Osteocyte (in vitro differentiated cells): ENCODE measurements around the gene PRPH. TPM values are rescaled to one million over a fixed set of nuclear protein-coding genes. Genes with fewer than 3 reads are reported as not detected.
"Not testable (repeated sequence)": the region's sequence is repeated elsewhere in the genome, so short reads cannot be mapped to it uniquely, and the experiment has no call there.

Source experiments
- DNase-seq: peaks from one replicate; pipeline ENCODE4 v3.0.0; 2021; ENCODE audit warnings: mixed read lengths; ENCODE audit not compliant: unreplicated experiment; ENCODE audit errors: extremely low spot score
- H3K27ac Mint-ChIP-seq: one replicate; pipeline ENCODE4 v1.8.0; 2021; ENCODE audit warnings: mild to moderate bottlenecking, mixed read lengths; ENCODE audit not compliant: unreplicated experiment
- H3K27me3 Mint-ChIP-seq: one replicate; pipeline ENCODE4 v1.8.0; 2021; ENCODE audit warnings: mixed read lengths; ENCODE audit not compliant: unreplicated experiment
- H3K36me3 Mint-ChIP-seq: one replicate; pipeline ENCODE4 v1.8.0; 2021; ENCODE audit warnings: mixed read lengths; ENCODE audit not compliant: unreplicated experiment
- H3K4me1 Mint-ChIP-seq: one replicate; pipeline ENCODE4 v1.8.0; 2021; ENCODE audit warnings: mixed read lengths; ENCODE audit not compliant: unreplicated experiment
- H3K4me3 Mint-ChIP-seq: one replicate; pipeline ENCODE4 v1.8.0; 2021; ENCODE audit warnings: mild to moderate bottlenecking, moderate library complexity, mixed read lengths; ENCODE audit not compliant: unreplicated experiment
- H3K9me3 Mint-ChIP-seq: one replicate; pipeline ENCODE4 v1.8.0; 2021; ENCODE audit warnings: mixed read lengths; ENCODE audit not compliant: unreplicated experiment
- long read RNA-seq: library from polyadenylated mRNA; unstranded; transcript quantifications from one replicate; pipeline ENCODE4 v2.0.0, GENCODE V29; 2021
- total RNA-seq: library from RNA; stranded (reverse); gene quantifications from 2 replicates; pipeline ENCODE4 v1.2.1, GENCODE V29; 2021
- TF ChIP-seq, protein P1 (sequence below): fragments of 200-600 bp; sonication (generic); IDR thresholded peaks from 2 replicates; pipeline ENCODE4 v1.5.0; 2021; ENCODE audit warnings: antibody characterized with exemption, mild to moderate bottlenecking, moderate library complexity

PRPH gene
- total RNA-seq = not detected in 2 replicates
- long read RNA-seq = 0 reads

DNA sequence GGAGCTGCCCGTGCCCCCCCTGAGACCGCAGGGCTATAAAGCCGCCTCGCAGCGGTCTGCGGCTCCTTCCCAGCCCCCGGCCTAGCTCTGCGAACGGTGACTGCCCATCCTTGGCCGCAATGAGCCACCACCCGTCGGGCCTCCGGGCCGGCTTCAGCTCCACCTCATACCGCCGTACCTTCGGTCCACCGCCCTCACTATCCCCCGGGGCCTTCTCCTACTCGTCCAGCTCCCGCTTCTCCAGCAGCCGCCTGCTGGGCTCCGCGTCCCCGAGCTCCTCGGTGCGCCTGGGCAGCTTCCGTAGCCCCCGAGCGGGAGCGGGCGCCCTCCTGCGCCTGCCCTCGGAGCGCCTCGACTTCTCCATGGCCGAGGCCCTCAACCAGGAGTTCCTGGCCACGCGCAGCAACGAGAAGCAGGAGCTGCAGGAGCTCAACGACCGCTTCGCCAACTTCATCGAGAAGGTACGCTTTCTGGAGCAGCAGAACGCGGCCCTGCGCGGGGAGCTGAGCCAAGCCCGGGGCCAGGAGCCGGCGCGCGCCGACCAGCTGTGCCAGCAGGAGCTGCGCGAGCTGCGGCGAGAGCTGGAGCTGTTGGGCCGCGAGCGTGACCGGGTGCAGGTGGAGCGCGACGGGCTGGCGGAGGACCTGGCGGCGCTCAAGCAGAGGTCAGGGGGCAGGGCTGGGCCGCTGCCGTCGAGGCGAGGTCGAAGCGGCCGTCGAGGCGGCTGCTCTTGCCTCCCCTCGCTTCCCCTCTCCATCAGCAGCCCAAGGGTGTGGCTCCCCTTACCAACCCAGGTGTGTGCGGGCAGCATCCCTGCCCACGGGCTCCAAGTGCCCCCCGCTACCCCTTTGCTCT is at the start of gene PRPH:
Gene PRPH, plus strand, starts transcription at position 66 of the 855 bp plus-strand sequence. Its CDS starts 54 bp downstream, at position 120.
- H3K36me3 Mint-ChIP-seq = peaks cover 2% of the 10 kb centered on the region
- H3K27me3 Mint-ChIP-seq = peaks cover 40% of the 10 kb centered on the region
- no peak for DNase-seq
- no peaks in the 10 kb centered on the region for H3K9me3 Mint-ChIP-seq
- H3K4me3 Mint-ChIP-seq = no peak within 1 kb of the TSS
- peaks cover 12% of the 10 kb centered on the region for H3K4me1 Mint-ChIP-seq
- no peak within 1 kb of the TSS for H3K27ac Mint-ChIP-seq
- TF ChIP-seq, protein P1, sequence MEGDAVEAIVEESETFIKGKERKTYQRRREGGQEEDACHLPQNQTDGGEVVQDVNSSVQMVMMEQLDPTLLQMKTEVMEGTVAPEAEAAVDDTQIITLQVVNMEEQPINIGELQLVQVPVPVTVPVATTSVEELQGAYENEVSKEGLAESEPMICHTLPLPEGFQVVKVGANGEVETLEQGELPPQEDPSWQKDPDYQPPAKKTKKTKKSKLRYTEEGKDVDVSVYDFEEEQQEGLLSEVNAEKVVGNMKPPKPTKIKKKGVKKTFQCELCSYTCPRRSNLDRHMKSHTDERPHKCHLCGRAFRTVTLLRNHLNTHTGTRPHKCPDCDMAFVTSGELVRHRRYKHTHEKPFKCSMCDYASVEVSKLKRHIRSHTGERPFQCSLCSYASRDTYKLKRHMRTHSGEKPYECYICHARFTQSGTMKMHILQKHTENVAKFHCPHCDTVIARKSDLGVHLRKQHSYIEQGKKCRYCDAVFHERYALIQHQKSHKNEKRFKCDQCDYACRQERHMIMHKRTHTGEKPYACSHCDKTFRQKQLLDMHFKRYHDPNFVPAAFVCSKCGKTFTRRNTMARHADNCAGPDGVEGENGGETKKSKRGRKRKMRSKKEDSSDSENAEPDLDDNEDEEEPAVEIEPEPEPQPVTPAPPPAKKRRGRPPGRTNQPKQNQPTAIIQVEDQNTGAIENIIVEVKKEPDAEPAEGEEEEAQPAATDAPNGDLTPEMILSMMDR = no peak

DNA sequence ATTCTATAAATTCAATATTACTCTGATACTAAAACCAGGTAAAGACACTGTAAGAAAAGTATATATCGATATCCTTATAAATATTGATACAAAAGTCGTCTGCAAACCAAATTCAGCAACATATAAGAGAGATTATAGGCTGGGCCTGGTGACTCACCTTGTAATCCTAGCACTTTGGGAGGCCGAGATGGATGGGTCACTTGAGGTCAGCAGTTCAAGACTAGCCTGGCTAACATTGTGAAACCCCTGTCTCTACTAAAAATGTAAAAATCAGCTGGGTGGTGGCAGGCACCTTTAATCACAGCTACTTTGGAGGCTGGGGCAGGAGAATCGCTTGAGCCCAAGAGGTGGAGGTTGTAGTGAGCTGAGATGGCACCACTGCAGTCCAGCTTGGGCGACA is 43.6 kb upstream of the PRPH start:
- Mint-ChIP-seq H3K27ac (no peak overlapping the region), H3K4me1 (peaks cover 15% of the 10 kb centered on the region), H3K27me3 (no peaks in the 10 kb centered on the region), H3K36me3 (no peaks in the 10 kb centered on the region), H3K4me3 (no peak overlapping the region), H3K9me3 (no peaks in the 10 kb centered on the region)
- DNase-seq = no peak
- TF ChIP-seq, protein P1 = no peak

DNA sequence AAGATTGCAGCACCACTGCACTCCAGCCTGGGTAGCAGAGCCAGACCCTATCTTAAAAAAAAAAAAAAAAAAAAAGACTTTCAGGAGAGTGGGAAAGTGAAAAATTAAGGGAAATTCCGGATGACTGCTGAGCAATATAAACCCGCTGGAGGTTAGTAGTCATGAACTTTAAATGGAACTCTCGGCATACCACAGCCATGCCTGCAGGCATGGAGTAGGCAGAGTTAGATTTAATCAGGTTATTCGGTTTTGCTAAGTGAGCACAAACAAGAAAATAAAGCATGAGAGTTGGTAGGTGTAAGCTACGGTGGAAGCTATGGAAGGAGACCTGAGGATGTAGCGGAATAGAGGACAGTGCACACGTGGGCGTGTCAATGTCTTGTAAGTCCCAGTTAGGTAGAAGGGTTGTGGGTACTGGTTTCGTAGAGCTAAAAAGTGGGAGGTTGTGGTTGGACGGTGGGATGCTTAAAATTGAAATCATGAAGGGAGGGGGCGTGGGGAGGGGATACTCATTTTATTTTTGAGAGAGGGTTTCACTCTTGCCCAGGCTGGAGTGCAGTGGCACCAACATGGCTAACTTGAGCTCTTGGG is 41.8 kb upstream of the PRPH start:
- peak overlapping the region; percentile 4 for H3K27ac Mint-ChIP-seq
- no peaks in the 10 kb centered on the region for H3K9me3 Mint-ChIP-seq
- H3K4me1 Mint-ChIP-seq = peaks cover 15% of the 10 kb centered on the region
- H3K27me3 Mint-ChIP-seq = no peaks in the 10 kb centered on the region
- TF ChIP-seq, protein P1 = no peak
- no peak overlapping the region for H3K4me3 Mint-ChIP-seq
- H3K36me3 Mint-ChIP-seq = no peaks in the 10 kb centered on the region
- no peak for DNase-seq

DNA sequence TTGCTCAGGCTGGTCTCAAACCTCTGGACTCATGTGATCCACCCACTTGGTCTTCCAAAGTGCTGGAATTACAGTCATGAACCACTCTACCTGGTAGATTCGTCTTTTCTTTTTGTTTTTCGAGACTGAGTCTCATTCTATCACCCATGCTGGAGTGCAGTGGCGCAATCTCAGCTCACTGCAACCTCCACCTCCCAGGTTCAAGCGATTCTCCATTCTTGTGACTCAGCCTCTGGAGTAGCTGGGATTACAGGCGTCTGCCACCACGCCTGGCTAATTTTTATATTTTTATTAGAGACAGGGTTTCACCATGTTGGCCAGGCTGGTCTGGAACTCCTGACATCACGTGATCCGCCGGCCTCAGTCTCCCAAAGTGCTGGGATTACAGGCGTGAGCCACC is 39.5 kb upstream of the PRPH start:
- H3K27ac Mint-ChIP-seq, H3K27me3 Mint-ChIP-seq, DNase-seq, H3K4me3 Mint-ChIP-seq, H3K9me3 Mint-ChIP-seq, H3K36me3 Mint-ChIP-seq: not testable (repeated sequence)
- peaks cover 23% of the 10 kb centered on the region for H3K4me1 Mint-ChIP-seq

DNA sequence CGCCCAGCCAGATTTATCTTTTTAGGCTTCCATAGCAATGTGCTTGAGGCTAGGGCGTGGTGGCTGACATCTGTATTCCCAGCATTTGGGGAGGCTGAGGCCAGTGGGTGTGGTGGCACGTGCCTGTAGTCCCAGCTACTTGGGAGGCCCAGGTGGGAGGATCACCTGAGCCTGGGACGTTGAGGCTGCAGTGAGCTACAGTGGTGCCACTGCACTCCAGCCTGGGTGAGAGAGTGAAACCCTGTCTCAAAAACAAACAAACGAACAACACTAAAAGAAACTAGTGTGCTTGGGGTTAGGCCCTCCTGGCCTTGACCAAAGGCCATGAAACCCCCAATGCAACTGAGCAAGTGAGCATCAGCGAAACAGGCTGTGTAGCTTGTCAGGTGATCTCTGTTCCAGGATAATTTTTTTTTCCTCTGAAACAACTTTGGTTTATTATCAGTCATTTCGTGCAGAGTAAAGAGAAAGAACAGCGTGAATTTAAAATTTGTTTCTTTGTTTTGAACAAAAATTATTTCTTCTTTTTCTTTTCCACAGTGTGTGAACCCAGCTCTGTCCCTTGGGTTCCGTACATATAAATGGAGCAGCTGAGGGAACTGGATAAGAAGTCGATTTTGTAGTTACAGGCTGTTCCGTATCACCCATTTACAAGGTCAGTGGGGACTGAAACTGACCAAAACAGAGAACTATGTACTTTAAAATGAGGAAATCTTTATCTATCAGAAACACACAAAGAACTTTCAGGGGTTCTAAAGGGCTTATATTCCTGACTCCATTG is 38.9 kb upstream of the PRPH start:
- H3K9me3 Mint-ChIP-seq = no peaks in the 10 kb centered on the region
- H3K27ac Mint-ChIP-seq = no peak overlapping the region
- H3K36me3 Mint-ChIP-seq = no peaks in the 10 kb centered on the region
- no peaks in the 10 kb centered on the region for H3K27me3 Mint-ChIP-seq
- H3K4me3 Mint-ChIP-seq = no peak overlapping the region
- DNase-seq = no peak
- H3K4me1 Mint-ChIP-seq = peaks cover 24% of the 10 kb centered on the region
- TF ChIP-seq, protein P1 = no peak

DNA sequence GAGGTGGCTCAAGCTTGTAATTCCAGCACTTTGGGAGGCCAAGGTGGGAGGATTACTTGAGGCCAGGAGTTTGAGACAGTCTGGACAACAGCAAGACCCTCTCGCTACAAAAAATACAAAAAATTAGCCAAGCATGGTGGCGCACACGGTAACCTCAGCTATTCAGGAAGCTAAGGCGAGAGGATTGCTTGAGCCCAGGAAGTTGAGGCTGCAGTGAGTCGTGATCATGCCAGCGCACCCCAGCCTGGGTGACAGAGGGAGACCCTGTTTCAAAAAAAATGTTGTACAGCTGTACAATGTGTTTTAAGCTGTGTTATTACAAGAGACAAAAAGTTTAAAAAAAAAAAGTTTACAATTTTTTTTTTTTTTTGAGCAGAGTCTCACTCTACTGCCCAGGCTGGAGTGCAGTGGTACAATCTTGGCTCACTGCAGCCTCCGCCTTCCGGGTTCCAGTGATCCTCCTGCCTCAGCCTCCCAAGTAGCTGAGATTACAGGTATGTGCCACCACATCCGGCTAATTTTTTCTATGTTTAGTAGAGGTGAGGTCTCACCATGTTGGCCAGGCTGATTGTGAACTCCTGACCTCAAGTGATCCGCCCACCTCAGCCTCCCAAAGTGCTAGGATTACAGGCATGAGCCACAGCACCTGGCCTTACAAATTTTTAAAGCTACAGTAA is 37.3 kb upstream of the PRPH start:
- DNase-seq, H3K36me3 Mint-ChIP-seq, H3K4me3 Mint-ChIP-seq, H3K9me3 Mint-ChIP-seq, H3K27ac Mint-ChIP-seq, H3K27me3 Mint-ChIP-seq: not testable (repeated sequence)
- peaks cover 18% of the 10 kb centered on the region for H3K4me1 Mint-ChIP-seq
